Endothelial cell of umbilical vein (primary cell): ENCODE results near the gene FBXW9.

Experiments
- CTCF ChIP-seq, 2 donors: IDR thresholded peaks; 1 replicate in 1 of 2; 2 replicates in 1 of 2; pipeline ENCODE4 v1.5.1; 2011; ENCODE audit warnings: low read length in 2 of 2, mild to moderate bottlenecking in 2 of 2, moderate library complexity in 2 of 2, control low read depth in 1 of 2, inconsistent platforms in 1 of 2, low read depth in 1 of 2; ENCODE audit not compliant: insufficient read depth in 1 of 2; ENCODE audit errors: extremely low read depth in 1 of 2
- EZH2 ChIP-seq: IDR thresholded peaks from 2 replicates; pipeline ENCODE4 v1.6.1; 2012; ENCODE audit warnings: borderline replicate concordance, low read depth, mild to moderate bottlenecking, moderate library complexity, low read length, inconsistent platforms; ENCODE audit not compliant: severe bottlenecking
- FOS ChIP-seq: IDR thresholded peaks from 2 replicates; pipeline ENCODE4 v1.6.1; 2011; ENCODE audit warnings: mild to moderate bottlenecking, low read length, moderate library complexity, borderline replicate concordance; ENCODE audit not compliant: insufficient read depth
- MAX ChIP-seq: IDR thresholded peaks from 2 replicates; pipeline ENCODE4 v1.6.1; 2011; ENCODE audit not compliant: insufficient read depth, insufficient read length
- MYC ChIP-seq: IDR thresholded peaks from one replicate; pipeline ENCODE4 v1.6.1; 2011; ENCODE audit warnings: mild to moderate bottlenecking, low read depth, low read length
- POLR2A ChIP-seq: IDR thresholded peaks from 2 replicates; pipeline ENCODE4 v1.6.1; 2012; ENCODE audit warnings: low read depth, mild to moderate bottlenecking, control low read depth, low read length
- POLR2AphosphoS5 ChIP-seq: IDR thresholded peaks from 2 replicates; pipeline ENCODE4 v1.6.1; 2012; ENCODE audit warnings: low read depth, mild to moderate bottlenecking, control low read depth, low read length, moderate library complexity; ENCODE audit not compliant: insufficient read depth

DNA sequence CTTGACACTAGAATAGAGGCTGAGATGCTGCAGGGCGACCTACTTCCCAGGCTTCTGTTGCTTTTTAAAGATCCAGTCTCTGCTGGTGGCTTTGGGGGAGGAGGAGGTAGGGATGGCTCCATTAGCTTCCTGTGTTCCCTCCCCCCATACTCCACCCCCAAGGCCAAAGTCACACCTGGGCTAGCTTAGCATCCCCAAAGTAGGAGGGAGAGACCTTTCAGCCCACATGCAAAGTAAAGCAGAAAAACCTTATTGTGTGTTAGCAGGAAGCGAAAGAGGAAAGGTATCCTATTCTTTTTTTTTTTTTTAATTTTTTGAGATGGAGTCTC lies 30.5 kb upstream of the FBXW9 start:
- no peak for TF ChIP-seq CTCF (IDR thresholded peaks at IDR 0.05; ENCODE audit: extremely low read depth in 1 of 2, insufficient read depth in 1 of 2, low read depth in 1 of 2, low read length in 2 of 2)
- TF ChIP-seq POLR2AphosphoS5: no peak
- no peak for TF ChIP-seq MAX
- TF ChIP-seq POLR2A: no peak
- no peak for TF ChIP-seq FOS
- TF ChIP-seq EZH2: no peak
- TF ChIP-seq MYC: no peak
